ENCODE data around the gene PSME1.

Gene PSME1

GRCh38 chr14:24093207-24093900 lies 42.6 kb upstream of the PSME1 start:
- TF ChIP-seq CTCF (IDR thresholded peaks at IDR 0.05; ENCODE audit: borderline replicate concordance, control extremely low read depth, extremely low read depth, insufficient read depth, missing control alignments) = no peak
- no peak for DNase-seq (ENCODE audit: low spot score)
- in situ Hi-C loops (cut with MboI; ENCODE audit: low sequenced_read_pairs, unreplicated experiment) = no loop called here

GRCh38 chr14:24093901-24094840 lies 41.8 kb upstream of the PSME1 start, which contains the start of gene PCK2:
TSS of gene PCK2 (plus strand) at chr14:24094311. CDS start at chr14:24094406, 95 bp downstream.
- in situ Hi-C loops (cut with MboI; ENCODE audit: low sequenced_read_pairs, unreplicated experiment) = no loop called here
- DNase-seq (ENCODE audit: low spot score) = peak; percentile 92
- no peak for TF ChIP-seq CTCF (IDR thresholded peaks at IDR 0.05; ENCODE audit: borderline replicate concordance, control extremely low read depth, extremely low read depth, insufficient read depth, missing control alignments)

GRCh38 chr14:24094841-24095270 lies 41.1 kb upstream of the PSME1 start:
- DNase-seq (ENCODE audit: low spot score) = no peak
- in situ Hi-C loops (cut with MboI; ENCODE audit: low sequenced_read_pairs, unreplicated experiment) = no loop called here
- no peak for TF ChIP-seq CTCF (IDR thresholded peaks at IDR 0.05; ENCODE audit: borderline replicate concordance, control extremely low read depth, extremely low read depth, insufficient read depth, missing control alignments)

- in situ Hi-C loops (cut with MboI; ENCODE audit: low sequenced_read_pairs, unreplicated experiment) = no loop called here
- DNase-seq (ENCODE audit: low spot score) = peak; percentile 95
- TF ChIP-seq CTCF (IDR thresholded peaks at IDR 0.05; ENCODE audit: borderline replicate concordance, control extremely low read depth, extremely low read depth, insufficient read depth, missing control alignments) = no peak
Observed at GRCh38 chr14:24095271-24096068, 40.5 kb upstream of the PSME1 start.

- in situ Hi-C loops (cut with MboI; ENCODE audit: low sequenced_read_pairs, unreplicated experiment) = no loop called here
- no peak for DNase-seq (ENCODE audit: low spot score)
- no peak for TF ChIP-seq CTCF (IDR thresholded peaks at IDR 0.05; ENCODE audit: borderline replicate concordance, control extremely low read depth, extremely low read depth, insufficient read depth, missing control alignments)
Observed at GRCh38 chr14:24096545-24097181, 39.3 kb upstream of the PSME1 start.
